ENCODE data around the gene POU2F1. TPM values are rescaled to one million over a fixed set of nuclear protein-coding genes. Genes with fewer than 3 reads are reported as not detected.

POU2F1 gene
- polyA plus RNA-seq, 1 donor from 2014 or later: 10.9 TPM

- H3K27me3 ChIP-seq (ENCODE audit: insufficient read depth, low read depth, low read length): no peaks in the 10 kb centered on the region
- H3F3A ChIP-seq (ENCODE audit: insufficient read depth, low read length, poor library complexity, severe bottlenecking): no peaks in the 10 kb centered on the region
- no peaks in the 10 kb centered on the region for H3K9me2 ChIP-seq (ENCODE audit: insufficient read depth, low read length)
- no peak overlapping the region for H3K4me3 ChIP-seq (ENCODE audit: low read length)
- H3K36me3 ChIP-seq (ENCODE audit: insufficient read depth, low read length): no peaks in the 10 kb centered on the region
- no peak overlapping the region for H2AFZ ChIP-seq (ENCODE audit: low read depth, low read length)
- no peaks in the 10 kb centered on the region for H4K20me1 ChIP-seq (ENCODE audit: insufficient read depth)
- H3K4me2 ChIP-seq (ENCODE audit: low read length): no peak overlapping the region
- H3K9ac ChIP-seq (ENCODE audit: low read length): no peak overlapping the region
- H3K9me3 ChIP-seq (ENCODE audit: low read length): no peaks in the 10 kb centered on the region
- H3K79me2 ChIP-seq (replicated peaks; ENCODE audit: insufficient read depth, low read length): peaks cover 48% of the 10 kb centered on the region
- no peak overlapping the region for H3K27ac ChIP-seq (ENCODE audit: low read length)
- TF ChIP-seq MXI1 (conservative IDR thresholded peaks at IDR 0.05; ENCODE audit: poor library complexity, severe bottlenecking) (no peak), RAD21 (conservative IDR thresholded peaks at IDR 0.05) (no peak), REST (IDR thresholded peaks at IDR 0.05; ENCODE audit: borderline replicate concordance) (no peak), CTCF (IDR thresholded peaks at IDR 0.05; ENCODE audit: poor library complexity, severe bottlenecking) (no peak), EP300 (conservative IDR thresholded peaks at IDR 0.05; ENCODE audit: poor library complexity, severe bottlenecking) (no peak), TAF1 (IDR thresholded peaks at IDR 0.05; ENCODE audit: low read depth) (no peak), SMC3 (conservative IDR thresholded peaks at IDR 0.05; ENCODE audit: poor library complexity) (no peak), EZH2 (IDR thresholded peaks at IDR 0.05; ENCODE audit: borderline replicate concordance, insufficient read depth, low read length, poor library complexity, severe bottlenecking) (no peak), POLR2AphosphoS5 (IDR thresholded peaks at IDR 0.05) (no peak)
These were observed 71.0 kb downstream of the POU2F1 start for GRCh38 chr1:167291539-167292185.

- H3K27me3 ChIP-seq (ENCODE audit: insufficient read depth, low read depth, low read length): no peaks in the 10 kb centered on the region
- no peaks in the 10 kb centered on the region for H4K20me1 ChIP-seq (ENCODE audit: insufficient read depth)
These were observed 71.5 kb downstream of the POU2F1 start for GRCh38 chr1:167292216-167292615.

More at GRCh38 chr1:167292216-167292615, 71.5 kb downstream of the POU2F1 start:
- Histone ChIP-seq H3K79me2 (replicated peaks; ENCODE audit: insufficient read depth, low read length) (peaks cover 48% of the 10 kb centered on the region), H3K9ac (ENCODE audit: low read length) (no peak overlapping the region), H3F3A (ENCODE audit: insufficient read depth, low read length, poor library complexity, severe bottlenecking) (no peaks in the 10 kb centered on the region), H3K9me3 (ENCODE audit: low read length) (no peaks in the 10 kb centered on the region), H3K27ac (ENCODE audit: low read length) (no peak overlapping the region), H2AFZ (ENCODE audit: low read depth, low read length) (no peak overlapping the region), H3K4me2 (ENCODE audit: low read length) (no peak overlapping the region), H3K4me3 (ENCODE audit: low read length) (no peak overlapping the region), H3K9me2 (ENCODE audit: insufficient read depth, low read length) (no peaks in the 10 kb centered on the region), H3K36me3 (ENCODE audit: insufficient read depth, low read length) (no peaks in the 10 kb centered on the region)
- TF ChIP-seq EP300 (conservative IDR thresholded peaks at IDR 0.05; ENCODE audit: poor library complexity, severe bottlenecking): no peak
- TF ChIP-seq RAD21 (conservative IDR thresholded peaks at IDR 0.05): no peak
- TF ChIP-seq POLR2AphosphoS5 (IDR thresholded peaks at IDR 0.05): no peak
- TF ChIP-seq CTCF (IDR thresholded peaks at IDR 0.05; ENCODE audit: poor library complexity, severe bottlenecking): no peak
- no peak for TF ChIP-seq REST (IDR thresholded peaks at IDR 0.05; ENCODE audit: borderline replicate concordance)
